H1 (cell line): ENCODE results near the gene RAD51B. TPM values are rescaled to one million over a fixed set of nuclear protein-coding genes. Genes with fewer than 3 reads are reported as not detected.

Source experiments
- SP4 ChIP-seq: IDR thresholded peaks from 2 replicates; pipeline ENCODE4 v1.6.1; 2012; ENCODE audit warnings: low read length, inconsistent platforms
- polyA plus RNA-seq, 7 experiments: library from polyadenylated mRNA; depleted of rRNA in 3 of 7; stranded (reverse) in 5 of 7; unstranded in 2 of 7; fragments of >200 nt in 5 of 7; fragments of 200-250 nt in 2 of 7; gene quantifications; 1 replicate in 5 of 7; 2 replicates in 1 of 7; 4 replicates in 1 of 7; pipeline versions ENCODE4 v1.2.1 to v1.2.3, GENCODE V29; 2011 to 2013; ENCODE audit warnings: missing spikeins in 2 of 7, mixed read lengths in 2 of 7
- total RNA-seq: library from RNA; stranded (reverse); fragmentation: NEBNext Ultra II Directional; extraction: Animal tissue kit (Norgen Biotek cat#: 25700); gene quantifications from 2 replicates; pipeline ENCODE4 v1.2.1, GENCODE V29; 2021

The RAD51B gene
- total and polyA plus RNA-seq, 2 of the 8 experiments (the other 6 are each of a cell fraction or from before 2014, with no cell fraction given), result 3.9 to 14.9 TPM

GRCh38 chr14:68645371-68645770, 825.8 kb downstream of the RAD51B start (continued):
- TF ChIP-seq SP4, result no peak
